Endodermal cell (in vitro differentiated cells): ENCODE results near the gene KCNIP4. TPM values are rescaled to one million over a fixed set of nuclear protein-coding genes. Genes with fewer than 3 reads are reported as not detected.
"Not testable (repeated sequence)": the region's sequence is repeated elsewhere in the genome, so short reads cannot be mapped to it uniquely, and the experiment has no call there.

Experiments
- DNase-seq: peaks from one replicate; pipeline ENCODE4 v3.0.0-alpha.2; 2017
- H3K27ac ChIP-seq: 2 replicates; pipeline ENCODE4 v1.5.1; 2013; ENCODE audit warnings: mild to moderate bottlenecking, low read depth, low read length, moderate library complexity
- H3K27me3 ChIP-seq: 2 replicates; pipeline ENCODE4 v1.6.1; 2013; ENCODE audit warnings: mild to moderate bottlenecking, low read length, moderate library complexity; ENCODE audit not compliant: insufficient read depth, control insufficient read depth, poor library complexity, severe bottlenecking
- H3K36me3 ChIP-seq: 2 replicates; pipeline ENCODE4 v1.7.0; 2013; ENCODE audit warnings: mild to moderate bottlenecking, low read length, moderate library complexity; ENCODE audit not compliant: control insufficient read depth, insufficient read depth
- H3K4me1 ChIP-seq: one replicate; pipeline ENCODE4 v1.7.0; 2013; ENCODE audit warnings: low read length; ENCODE audit not compliant: control insufficient read depth, insufficient read depth
- H3K4me3 ChIP-seq: 2 replicates; pipeline ENCODE4 v1.5.1; 2013; ENCODE audit warnings: mild to moderate bottlenecking, low read length, moderate library complexity
- H3K9ac ChIP-seq: 2 replicates; pipeline ENCODE4 v1.6.1; 2013; ENCODE audit warnings: mild to moderate bottlenecking, low read length, moderate library complexity; ENCODE audit not compliant: poor library complexity, severe bottlenecking; ENCODE audit errors: extremely low read depth
- H3K9me3 ChIP-seq: 2 replicates; pipeline ENCODE4 v1.6.1; 2013; ENCODE audit warnings: mild to moderate bottlenecking, low read length, moderate library complexity; ENCODE audit not compliant: control insufficient read depth
- H3K27ac Mint-ChIP-seq: 2 replicates; pipeline ENCODE4 v1.8.0; 2020; ENCODE audit warnings: mixed read lengths
- H3K27me3 Mint-ChIP-seq: 2 replicates; pipeline ENCODE4 v1.8.0; 2021; ENCODE audit warnings: mild to moderate bottlenecking, mixed read lengths; ENCODE audit not compliant: insufficient read depth
- H3K36me3 Mint-ChIP-seq: 2 replicates; pipeline ENCODE4 v1.8.0; 2020; ENCODE audit warnings: low read depth, mixed read lengths
- H3K4me1 Mint-ChIP-seq: 2 replicates; pipeline ENCODE4 v1.8.0; 2020; ENCODE audit warnings: mixed read lengths
- H3K4me3 Mint-ChIP-seq: 2 replicates; pipeline ENCODE4 v1.8.0; 2020; ENCODE audit warnings: mild to moderate bottlenecking, moderate library complexity, mixed read lengths
- H3K9me3 Mint-ChIP-seq: 2 replicates; pipeline ENCODE4 v1.8.0; 2020; ENCODE audit warnings: mild to moderate bottlenecking, mixed read lengths
- WGBS, 2 experiments: methylation state at CpG; one replicate each; pipeline versions ENCODE4 v1.1.5 to v1.1.7; 2013; ENCODE audit warnings: missing lambda C conversion rate in 2 of 2, mixed read lengths in 1 of 2; ENCODE audit not compliant: insufficient coverage in 1 of 2, insufficient read length in 1 of 2; 5-methylcytosine and 5-hydroxymethylcytosine counted together
- total RNA-seq, 2 donors: library from RNA; stranded (reverse); fragmentation: NEBNext Ultra II Directional in 1 of 2; extraction: Animal tissue kit (Norgen Biotek cat#: 25700) in 1 of 2; gene quantifications; 2 replicates in 1 of 2; 3 replicates in 1 of 2; pipeline ENCODE4 v1.2.1, GENCODE V29; 2021
- TF ChIP-seq, protein P1 (sequence below): fragments of 200-600 bp; sonication (generic); conservative IDR thresholded peaks from 2 replicates; pipeline ENCODE4 v1.5.0; 2021; ENCODE audit warnings: antibody characterized with exemption, mild to moderate bottlenecking

Gene KCNIP4
- total RNA-seq, 2 donors from 2014 or later: not detected

DNA sequence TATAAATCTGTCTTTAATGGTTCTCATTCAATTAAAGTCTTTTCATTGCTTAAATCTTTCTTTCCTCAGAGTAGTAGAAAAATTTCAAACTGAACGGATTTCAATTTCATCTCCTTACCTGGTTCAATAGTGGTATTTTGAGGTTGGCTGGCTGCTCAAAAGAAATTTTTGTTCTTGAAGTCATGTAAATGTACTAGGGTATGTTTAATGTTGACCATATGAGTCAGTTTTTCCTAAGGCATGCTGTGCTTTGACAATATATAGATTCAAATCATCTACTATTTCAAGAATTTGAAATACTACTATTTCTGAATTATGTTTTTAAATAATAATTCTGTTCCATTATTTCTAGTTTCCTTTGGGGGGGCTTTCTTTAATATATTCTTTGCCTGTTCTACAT lies 1142.9 kb downstream of the KCNIP4 start:
- no peaks in the 10 kb centered on the region for H3K9me3 ChIP-seq
- TF ChIP-seq, protein P1, sequence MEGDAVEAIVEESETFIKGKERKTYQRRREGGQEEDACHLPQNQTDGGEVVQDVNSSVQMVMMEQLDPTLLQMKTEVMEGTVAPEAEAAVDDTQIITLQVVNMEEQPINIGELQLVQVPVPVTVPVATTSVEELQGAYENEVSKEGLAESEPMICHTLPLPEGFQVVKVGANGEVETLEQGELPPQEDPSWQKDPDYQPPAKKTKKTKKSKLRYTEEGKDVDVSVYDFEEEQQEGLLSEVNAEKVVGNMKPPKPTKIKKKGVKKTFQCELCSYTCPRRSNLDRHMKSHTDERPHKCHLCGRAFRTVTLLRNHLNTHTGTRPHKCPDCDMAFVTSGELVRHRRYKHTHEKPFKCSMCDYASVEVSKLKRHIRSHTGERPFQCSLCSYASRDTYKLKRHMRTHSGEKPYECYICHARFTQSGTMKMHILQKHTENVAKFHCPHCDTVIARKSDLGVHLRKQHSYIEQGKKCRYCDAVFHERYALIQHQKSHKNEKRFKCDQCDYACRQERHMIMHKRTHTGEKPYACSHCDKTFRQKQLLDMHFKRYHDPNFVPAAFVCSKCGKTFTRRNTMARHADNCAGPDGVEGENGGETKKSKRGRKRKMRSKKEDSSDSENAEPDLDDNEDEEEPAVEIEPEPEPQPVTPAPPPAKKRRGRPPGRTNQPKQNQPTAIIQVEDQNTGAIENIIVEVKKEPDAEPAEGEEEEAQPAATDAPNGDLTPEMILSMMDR: no peak
- 80% methylated on average over 1 of the region's 1 CpG; no CpG with 5 or more reads in 1 of the 2 experiments for WGBS, 2 experiments
- Mint-ChIP-seq H3K27ac (no peak overlapping the region), H3K9me3 (no peaks in the 10 kb centered on the region), H3K36me3 (no peaks in the 10 kb centered on the region), H3K27me3 (no peaks in the 10 kb centered on the region), H3K4me1 (peaks cover 4% of the 10 kb centered on the region), H3K4me3 (no peak overlapping the region)
- H3K27me3 ChIP-seq: no peaks in the 10 kb centered on the region
- H3K4me1 ChIP-seq: no peaks in the 10 kb centered on the region
- no peaks in the 10 kb centered on the region for H3K36me3 ChIP-seq
- no peak overlapping the region for H3K27ac ChIP-seq
- H3K9ac ChIP-seq: no peak overlapping the region
- DNase-seq: no peak
- H3K4me3 ChIP-seq: no peak overlapping the region

DNA sequence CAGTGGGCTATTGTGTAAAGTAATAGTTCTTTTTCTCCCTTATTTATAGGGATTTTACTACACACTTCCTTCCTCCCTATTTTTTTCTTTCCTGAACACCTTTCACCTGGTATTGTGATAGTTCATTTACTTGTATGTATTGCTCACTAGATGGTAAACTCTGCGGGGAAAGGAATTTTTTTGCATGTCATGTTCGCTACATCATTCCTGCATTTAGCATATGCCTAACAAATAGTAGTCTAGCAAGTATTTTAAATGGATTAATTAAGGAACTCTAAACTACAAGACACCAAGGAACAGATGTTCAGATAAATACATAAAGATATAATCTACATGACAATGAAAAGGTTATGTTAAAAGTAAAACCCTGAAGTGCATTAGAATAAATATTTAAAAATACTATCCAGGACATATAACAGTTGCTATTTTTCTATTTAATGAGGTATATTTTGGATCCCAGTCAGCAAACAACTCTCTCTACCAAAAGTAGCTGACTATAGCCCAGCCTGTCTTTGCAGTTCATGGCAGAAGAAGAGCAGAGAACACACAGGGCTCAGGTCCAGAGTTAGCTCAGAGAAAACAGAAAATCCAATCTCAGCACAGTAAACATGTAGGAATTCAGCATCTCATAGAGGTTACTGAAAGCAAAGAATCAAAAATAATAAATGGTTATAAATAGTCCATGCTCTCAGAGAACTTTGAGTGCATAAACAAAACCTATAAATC lies 1160.5 kb downstream of the KCNIP4 start:
- no peak overlapping the region for H3K4me3 Mint-ChIP-seq
- H3K9ac ChIP-seq: no peak overlapping the region
- no peak overlapping the region for H3K27ac ChIP-seq
- H3K4me3 ChIP-seq: no peak overlapping the region
- H3K4me1 Mint-ChIP-seq: peaks cover 2% of the 10 kb centered on the region
- H3K27me3 ChIP-seq: no peaks in the 10 kb centered on the region
- no peaks in the 10 kb centered on the region for H3K36me3 ChIP-seq
- H3K9me3 ChIP-seq: peaks cover 3% of the 10 kb centered on the region
- no peaks in the 10 kb centered on the region for H3K36me3 Mint-ChIP-seq
- no peak overlapping the region for H3K27ac Mint-ChIP-seq
- H3K27me3 Mint-ChIP-seq: no peaks in the 10 kb centered on the region
- H3K9me3 Mint-ChIP-seq: peaks cover 5% of the 10 kb centered on the region
- H3K4me1 ChIP-seq: no peaks in the 10 kb centered on the region
- DNase-seq: no peak
- TF ChIP-seq, protein P1: no peak
- 100% methylated on average over 2 of the region's 2 CpGs; no CpG with 5 or more reads in 1 of the 2 experiments for WGBS, 2 experiments

DNA sequence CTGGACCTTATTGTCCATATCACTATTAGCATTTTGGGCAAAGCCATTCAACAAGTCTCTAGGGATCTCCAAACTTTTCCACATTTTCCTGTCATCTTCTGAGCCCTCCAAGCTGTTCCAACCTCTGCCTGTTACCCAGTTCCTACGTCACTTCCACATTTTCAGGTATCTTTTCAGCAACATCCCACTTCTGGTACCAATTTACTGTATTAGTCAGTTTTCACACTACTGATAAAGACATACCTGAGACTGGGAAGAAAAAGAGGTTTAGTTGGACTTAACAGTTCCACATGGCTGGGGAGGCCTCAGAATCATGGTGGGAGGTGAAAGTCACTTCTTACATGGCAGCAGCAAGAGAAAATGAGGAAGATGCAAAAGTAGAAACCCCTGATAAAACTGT lies 1165.4 kb downstream of the KCNIP4 start:
- H3K27ac Mint-ChIP-seq, H3K36me3 Mint-ChIP-seq, H3K4me1 Mint-ChIP-seq, H3K27me3 Mint-ChIP-seq, H3K4me1 ChIP-seq, H3K27ac ChIP-seq, H3K4me3 Mint-ChIP-seq, H3K36me3 ChIP-seq, DNase-seq, H3K9ac ChIP-seq, H3K27me3 ChIP-seq, H3K4me3 ChIP-seq: not testable (repeated sequence)
- WGBS, 2 experiments: 88% methylated on average over 1 of the region's 1 CpG; no CpG with 5 or more reads in 1 of the 2 experiments
- peaks cover 31% of the 10 kb centered on the region for H3K9me3 Mint-ChIP-seq
- peaks cover 11% of the 10 kb centered on the region for H3K9me3 ChIP-seq
